Measurements from ENCODE around the gene WDR87. TPM values are rescaled to one million over a fixed set of nuclear protein-coding genes. Genes with fewer than 3 reads are reported as not detected.
"Not testable (repeated sequence)": the region's sequence is repeated elsewhere in the genome, so short reads cannot be mapped to it uniquely, and the experiment has no call there.

The WDR87 gene
- total RNA-seq, 1 experiment from 2014 or later: not detected

DNA sequence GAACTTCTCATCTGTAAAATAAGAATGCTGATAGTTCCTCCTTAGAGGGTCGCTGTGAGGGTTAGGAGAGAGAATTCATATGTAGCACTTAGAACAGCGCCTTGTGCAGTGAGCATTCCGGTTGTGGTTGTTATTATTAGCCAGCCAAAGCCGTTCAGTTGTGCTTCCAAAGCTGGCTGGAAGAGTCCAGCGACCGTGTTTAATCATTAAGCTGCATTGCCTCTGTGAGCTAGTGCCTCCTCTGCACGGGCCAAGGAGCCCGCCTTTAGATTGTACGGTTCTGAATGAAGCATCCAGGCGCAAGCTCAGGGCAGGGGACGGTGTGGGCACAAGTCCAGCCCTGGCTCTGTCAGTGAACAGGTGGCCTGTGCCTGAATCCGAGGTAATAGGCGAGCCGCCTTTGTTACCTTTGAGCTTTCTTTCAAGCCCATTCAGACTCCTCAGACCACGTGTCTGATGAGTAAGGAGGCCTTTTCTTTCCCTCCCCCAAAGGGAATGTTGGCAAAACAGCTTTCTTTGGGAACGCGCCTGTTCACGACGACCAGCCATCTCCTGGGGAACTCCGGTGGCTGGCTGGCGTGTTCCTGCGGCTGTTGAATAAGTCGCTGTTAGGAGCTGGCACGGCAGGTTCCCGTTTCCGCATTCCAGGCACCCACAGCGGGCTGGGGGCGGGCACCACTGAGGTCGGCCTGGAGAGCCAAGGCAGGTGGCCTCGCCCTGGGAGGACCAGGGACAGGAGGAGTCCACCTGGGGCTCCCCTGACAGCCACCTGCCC is 25.7 kb upstream of the WDR87 start:
- DNase-seq (ENCODE audit: low read depth): no peak

DNA sequence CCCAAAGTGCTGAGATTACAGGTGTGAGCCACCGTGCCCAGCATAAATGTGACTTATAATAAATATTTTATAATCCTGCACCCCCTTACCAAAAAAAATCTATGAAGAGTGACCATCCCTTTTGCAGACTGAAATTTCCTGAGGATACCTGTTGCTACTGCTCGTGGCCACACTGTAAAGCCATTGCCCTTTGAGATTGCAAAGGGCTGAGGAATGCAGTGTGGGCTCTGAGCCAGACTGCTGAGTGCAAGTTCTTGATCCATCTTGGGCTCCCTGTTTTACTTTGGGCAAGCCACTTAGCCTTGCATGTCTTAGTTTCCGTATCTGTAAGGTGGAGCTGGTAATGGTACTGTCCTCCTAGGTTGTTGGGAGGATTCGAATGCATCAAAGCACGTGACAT is 24.0 kb upstream of the WDR87 start:
- peak; percentile 25 for DNase-seq (ENCODE audit: low read depth)

DNA sequence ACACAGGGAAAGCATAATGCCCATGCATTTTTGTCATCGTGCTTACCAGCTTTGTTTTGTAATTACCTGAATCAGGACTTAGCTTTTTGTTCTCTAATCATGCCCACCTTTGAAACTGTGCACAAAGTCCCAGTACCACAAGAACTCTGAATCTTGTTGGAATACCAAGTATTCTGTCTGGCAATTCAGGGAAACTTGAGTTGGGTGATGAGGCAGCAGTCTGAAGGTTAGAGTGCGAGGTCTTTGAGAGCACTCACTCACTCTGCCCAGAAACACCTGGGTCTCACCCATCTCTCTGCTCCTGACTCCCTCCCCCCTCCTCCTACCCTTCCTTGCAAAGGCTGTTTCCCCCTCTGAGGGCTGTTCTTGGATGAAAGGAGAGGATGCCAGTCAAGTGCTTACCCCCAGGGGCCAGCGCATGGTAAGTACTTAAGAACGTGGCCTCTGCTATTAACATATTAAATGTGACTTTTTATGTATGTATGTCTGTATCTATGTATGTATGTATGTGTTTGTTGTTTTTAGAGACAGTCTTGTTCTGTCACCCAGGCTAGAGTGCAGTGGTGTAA is 23.0 kb upstream of the WDR87 start:
- no peak for DNase-seq (ENCODE audit: low read depth)

DNA sequence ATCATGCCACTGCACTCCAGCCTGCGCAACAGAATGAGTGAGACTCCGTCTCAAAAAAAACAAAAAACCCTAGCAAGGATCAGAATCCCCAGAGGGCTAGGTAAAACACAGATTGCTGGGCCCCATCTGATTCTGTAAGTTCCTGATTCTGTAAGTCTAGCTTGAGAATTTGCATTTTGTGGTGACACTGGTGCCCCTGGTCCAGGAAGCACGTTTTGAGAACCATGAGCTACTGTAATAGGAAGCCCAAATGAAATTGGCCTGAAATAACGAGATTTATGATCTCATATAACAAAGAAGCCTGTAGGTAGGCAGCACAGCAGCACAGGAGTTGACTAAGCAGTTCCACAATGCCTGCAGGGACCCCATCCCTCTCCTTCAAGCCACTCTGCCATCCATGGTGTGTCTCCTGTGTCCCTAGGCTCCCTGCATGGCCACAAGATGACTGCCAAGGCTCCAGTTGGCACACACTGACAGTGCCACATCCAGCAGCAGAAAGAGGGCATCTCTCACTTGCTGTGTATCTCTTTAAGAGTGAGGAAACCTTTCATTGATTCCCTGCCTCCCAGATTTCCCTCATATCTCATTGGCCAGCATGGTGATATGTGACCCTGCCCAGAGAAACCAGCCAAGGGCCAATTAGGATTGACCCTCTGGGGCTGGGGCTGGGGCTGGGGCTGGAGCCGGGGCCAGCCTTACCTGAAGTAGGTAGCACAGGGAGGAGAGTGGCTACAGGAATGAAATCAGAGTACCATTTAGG is 22.3 kb upstream of the WDR87 start:
- no peak for DNase-seq (ENCODE audit: low read depth)

DNA sequence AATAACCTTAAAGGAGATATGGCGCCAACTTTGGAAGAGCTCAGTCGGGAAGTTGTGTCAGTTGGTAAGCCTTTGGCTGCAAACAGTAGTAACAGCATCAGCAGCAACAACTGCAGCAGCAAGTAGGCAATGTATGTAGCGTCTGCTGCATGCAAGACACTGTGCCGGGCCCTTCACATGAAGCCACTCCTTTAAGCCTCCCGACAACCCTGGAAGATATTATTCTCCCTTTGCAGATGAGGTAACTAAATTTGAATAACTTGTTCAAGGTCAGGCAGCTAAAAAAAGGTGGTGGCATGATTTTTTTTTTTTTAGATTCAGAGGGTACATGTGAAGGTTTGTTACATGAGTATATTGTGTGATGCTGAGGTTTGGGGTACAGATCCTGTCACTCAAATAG is 20.3 kb upstream of the WDR87 start:
- DNase-seq (ENCODE audit: low read depth): no peak

DNA sequence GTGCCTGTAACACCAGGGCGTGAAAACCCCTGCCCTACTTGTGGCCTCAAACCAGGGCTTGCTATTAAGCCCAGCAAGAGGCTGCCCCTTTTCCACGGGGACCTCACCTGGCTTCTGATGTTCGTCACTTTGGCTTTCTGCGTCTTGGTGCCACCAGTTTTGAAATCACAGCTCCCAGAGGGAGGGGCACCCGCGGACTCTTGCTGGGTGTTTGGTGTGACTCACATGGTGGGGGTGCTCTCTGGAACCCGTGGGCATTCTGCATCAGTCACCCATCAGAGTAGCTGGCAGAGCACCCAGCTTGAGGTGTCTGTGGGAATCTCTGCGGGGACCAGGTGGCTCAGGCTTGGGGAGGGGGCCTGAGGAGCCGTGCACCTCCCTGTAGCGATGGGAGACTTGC is 19.9 kb upstream of the WDR87 start:
- DNase-seq (ENCODE audit: low read depth): no peak

DNA sequence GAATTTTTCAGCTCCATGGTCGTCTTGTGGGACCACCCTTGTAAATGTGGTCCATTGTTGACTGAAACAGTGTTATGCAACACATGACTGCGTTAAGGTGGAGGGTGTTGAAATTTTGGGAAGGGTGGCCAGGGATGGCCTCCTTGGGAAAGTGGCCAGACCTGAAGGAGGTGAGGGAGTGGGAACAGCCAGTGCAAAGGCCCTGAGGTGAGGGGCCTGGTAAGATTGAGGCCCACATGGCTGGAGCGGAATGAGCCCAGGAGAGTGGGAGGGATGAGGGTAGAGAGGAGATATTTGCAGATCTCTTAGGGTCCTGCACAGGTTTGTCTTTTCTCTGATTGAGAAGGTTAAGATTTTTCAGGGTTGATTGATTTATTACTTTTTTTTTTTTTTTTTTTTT is 18.8 kb upstream of the WDR87 start:
- no peak for DNase-seq (ENCODE audit: low read depth)

DNA sequence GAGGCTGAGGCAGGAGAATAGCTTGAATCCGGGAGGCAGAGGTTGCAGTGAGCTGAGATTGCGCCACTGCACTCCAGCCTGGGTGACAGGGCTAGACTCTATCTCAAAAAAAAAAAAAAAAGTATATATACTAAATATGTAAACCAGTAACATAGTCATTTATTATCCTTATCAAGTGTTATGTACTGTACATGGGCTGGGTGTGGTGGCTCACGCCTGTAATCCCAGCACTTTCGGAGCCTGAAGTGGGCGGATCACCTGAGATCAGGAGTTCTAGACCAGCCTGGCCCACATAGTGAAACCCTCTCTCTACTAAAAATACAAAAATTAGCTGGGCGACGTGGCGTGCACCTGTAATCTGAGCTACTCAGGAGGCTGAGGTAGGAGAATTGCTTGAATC is 18.2 kb upstream of the WDR87 start:
- not testable (repeated sequence) for DNase-seq (ENCODE audit: low read depth)

DNA sequence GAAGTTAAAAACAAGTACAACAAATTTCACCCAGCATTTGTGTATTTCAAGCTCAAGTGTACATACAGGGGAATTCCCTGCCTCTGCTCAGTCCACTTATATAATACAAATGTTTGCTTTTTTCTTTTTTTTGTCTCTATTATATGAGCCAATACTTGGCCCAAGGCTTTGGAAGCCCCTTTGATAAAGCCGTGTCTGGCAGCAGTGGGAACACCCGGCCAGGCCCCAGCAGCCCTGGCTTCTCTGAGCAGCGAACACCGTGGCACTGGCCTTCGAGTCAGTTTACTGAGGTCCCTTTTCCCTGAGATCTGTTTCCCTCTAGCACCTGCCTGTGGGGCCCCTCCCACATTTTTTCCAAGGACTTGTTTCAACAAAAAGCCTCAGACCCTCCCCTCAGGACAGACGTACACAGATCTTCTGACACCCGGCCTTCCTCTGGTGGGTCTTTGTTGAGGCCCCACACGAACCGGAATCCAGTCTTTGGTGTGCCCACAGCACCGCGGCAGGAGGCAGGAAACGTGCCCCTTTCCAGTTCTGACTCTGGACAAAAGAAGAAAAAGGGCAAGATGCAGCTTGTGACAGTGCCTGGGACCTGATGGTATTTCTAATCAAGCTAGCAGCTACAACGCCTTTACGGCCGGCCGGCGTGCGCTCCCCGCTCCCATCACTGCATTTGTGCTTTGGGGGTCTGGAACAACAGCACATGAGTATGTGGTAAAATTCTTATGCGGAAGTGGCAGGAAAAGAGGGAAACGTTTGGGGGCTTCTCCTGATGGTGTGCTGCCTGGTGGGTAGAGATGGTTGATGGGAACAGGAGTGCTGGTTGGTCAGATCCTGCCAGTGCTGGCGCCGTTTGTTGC is 14.4 kb upstream of the WDR87 start:
- DNase-seq (ENCODE audit: low read depth): no peak

DNA sequence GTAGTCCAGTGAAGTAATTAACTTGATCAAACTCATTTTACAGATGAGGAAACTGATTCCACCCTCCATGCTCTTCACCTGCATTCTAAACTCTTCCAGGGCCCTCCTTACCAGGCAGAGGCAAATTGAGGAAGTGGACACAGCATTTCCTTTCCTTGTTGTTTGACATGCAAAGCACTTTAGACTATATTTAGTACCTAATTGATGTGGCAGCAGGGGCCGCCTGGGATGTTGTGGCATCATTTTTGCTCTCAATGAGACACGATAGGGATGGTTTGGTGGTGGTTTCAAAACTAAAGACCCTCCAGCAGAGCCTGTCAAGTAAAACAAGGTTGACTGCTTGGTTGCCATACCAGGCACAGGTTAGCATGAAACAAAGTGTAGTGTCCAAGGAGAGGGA is 8.5 kb upstream of the WDR87 start:
- DNase-seq (ENCODE audit: low read depth): no peak

DNA sequence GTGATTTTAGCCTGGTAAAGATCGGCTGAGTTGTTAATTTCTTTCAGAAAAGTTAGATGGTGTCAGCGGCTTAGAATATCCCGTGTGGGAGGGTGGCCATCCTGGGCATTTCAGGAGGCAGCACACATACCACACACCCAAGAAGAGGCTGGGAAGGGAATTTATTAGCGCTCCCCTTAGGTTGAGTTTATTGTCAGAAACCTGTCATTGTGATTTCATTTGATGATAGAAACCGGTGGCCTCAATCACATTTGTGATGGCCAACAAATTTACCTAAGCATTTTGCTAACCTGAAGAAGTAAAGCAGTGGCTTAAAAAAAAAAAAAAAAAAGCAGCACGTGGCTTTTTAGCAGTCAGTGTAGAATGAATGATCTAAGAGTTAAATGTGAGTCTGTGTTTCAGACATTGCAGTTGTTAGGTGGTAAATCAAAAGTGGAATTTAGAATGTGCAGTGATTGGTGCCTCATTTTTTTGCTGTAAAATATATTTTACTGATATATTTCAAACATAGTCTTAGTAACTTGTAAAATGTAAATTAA is 3.3 kb upstream of the WDR87 start:
- no peak for DNase-seq (ENCODE audit: low read depth)

DNA sequence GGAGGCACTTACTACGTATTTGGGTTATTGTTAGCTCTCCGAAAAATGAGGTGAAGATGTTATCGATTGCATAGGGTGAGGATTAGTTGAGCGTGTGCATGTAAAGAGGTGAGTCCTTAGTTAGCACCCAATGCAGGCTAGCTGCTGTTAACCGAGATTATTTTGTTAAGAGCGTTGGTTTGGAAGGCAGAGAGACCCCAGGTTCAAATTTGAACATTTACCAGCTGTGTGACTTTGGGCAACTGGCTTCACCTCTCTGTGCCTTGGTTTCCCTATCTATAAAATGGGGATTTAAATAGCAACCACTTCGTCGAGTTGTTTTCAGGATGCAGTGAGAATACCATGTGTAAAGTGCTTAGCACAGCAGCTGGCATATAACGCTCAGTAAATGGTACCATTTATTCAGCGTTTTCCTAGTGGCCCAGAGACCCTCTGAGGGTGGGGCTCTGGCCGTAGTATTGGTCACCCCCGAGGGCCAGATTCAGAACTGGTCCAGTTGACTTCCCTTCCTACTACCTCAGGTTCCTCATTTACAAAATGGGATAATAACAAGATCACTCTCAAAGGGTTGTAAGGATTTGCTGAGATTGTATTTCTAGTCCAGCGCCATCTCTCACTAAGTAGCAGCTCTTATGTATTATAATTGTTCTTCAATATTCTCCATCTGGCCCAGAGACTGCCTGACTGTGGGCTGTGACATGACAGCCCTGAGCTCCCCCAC is 1.5 kb upstream of the WDR87 start:
- DNase-seq (ENCODE audit: low read depth): no peak

DNA sequence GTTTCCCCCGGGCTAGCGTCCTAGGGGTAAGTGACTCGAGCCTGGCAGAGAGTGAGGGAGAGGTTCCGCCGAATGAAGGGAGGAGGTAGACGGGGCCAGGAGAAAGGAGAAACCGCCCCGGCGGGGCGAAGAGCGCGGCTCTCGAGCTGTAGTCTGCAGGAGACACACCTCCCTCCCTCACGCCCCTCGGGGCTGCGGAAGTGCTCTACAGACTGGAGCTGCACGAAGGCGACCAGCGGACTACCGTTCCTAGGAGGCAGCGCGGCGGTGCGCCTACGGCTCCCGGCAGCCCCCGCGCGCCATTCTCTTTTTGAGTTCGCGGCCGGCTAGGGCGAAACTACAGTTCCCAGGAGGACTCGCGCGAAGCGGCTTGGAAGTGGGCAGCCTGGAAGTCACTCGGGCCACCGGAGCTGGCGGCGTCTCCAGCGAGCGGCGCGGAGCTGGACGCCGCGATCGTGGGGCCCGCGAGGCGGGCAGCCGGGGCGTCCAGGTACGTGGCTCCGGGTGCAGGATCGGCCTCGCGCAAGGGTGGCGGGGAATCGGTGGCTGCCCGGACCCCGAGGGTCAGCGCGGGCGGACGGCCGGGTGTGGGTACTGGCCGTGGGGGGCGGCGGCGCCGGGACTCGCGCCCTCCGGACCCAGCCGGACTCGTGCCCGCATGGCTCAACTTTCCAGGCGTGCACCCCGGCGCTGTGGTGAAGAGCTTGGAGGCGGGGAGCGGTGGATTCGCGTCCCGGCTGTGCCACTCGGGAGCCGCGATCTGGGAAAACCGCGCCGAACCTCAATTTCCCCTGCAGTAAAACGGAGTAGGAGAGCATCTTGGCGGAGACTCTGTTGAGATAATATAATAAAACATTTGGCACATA is 708 bp upstream of the WDR87 start, which contains the start of gene SIPA1L3:
TSS of gene SIPA1L3 (plus strand) at position 340 of the 866 bp plus-strand sequence. CDS start 174,358 bp downstream, outside the sequence.
- peak; percentile 96 for DNase-seq (ENCODE audit: low read depth)

DNA sequence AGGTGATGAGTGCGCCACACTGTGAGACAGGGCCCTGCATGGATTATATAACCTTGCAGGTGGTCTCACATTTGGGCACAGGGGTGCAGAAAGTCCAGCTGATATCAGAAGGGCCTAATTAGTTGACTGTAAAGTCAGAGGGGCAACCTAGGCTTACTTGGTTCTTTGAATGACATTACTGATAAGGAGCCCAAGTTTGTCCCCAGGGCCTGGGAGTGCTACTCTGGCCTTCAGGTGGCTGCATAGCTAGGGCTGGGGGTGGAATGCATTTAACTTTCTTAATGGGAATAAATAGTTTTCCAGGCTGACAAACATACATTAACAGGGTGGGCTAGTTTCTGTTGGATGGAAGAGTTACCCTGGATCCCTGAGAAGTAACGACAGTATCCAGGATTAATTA is 3.3 kb downstream of the WDR87 start:
- no peak for DNase-seq (ENCODE audit: low read depth)

DNA sequence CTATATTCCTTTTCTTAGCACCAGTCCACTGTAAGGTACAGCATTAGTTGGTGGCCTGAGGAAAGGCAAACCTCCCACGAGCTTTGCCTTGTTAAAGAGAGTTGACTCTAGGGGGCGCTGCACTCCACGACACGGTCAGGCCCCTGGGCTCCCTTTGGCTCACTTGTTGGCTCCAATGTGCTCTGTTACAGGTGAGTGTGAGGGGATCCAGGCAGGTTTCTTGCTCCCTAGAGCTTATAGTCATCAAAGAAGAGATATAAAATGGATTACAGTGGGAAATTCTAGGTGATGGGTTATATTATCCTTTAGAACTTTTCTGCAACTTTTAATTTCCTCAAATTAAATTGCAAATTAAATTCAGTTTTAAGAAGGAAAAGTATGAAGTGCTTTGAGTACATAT is 3.7 kb downstream of the WDR87 start:
- peak; percentile 68 for DNase-seq (ENCODE audit: low read depth)

DNA sequence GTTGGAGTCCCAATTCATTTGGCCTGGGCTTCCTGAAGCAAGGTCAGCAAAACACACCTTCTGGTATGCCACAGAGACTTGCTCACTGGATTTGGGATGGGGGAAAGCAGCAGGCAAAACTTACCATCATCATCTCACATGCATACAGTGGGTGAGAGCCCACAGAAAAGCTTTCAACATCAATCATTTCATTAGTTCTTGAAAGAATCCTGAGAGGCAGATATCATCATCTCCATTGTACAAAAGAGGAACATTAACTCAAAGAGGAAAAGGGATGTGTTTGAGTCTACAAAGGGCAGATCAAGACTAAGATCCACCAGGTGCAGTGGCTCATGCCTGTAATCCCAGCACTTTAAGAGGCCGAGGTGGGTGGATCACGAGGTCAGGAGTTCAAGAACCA is 6.4 kb downstream of the WDR87 start:
- DNase-seq (ENCODE audit: low read depth): no peak

DNA sequence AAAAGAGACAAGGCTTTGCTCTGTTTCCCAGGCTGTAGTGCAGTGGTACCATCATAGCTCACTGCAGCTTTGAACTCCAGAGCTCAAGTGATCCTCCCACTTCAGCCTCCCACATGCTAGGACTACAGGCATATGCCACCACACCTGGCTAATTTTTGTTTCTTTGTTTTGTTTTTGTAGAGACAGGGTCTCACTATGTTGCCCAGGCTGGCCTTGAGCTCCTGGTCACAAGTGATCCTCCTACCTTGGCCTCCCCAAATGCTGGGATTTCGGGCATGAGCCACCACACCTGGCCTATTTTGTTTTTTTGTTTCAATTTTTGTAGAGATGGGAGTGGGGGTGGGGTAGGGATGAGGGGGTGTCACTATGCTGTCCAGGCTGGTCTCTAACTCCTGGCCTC is 6.9 kb downstream of the WDR87 start:
- no peak for DNase-seq (ENCODE audit: low read depth)

DNA sequence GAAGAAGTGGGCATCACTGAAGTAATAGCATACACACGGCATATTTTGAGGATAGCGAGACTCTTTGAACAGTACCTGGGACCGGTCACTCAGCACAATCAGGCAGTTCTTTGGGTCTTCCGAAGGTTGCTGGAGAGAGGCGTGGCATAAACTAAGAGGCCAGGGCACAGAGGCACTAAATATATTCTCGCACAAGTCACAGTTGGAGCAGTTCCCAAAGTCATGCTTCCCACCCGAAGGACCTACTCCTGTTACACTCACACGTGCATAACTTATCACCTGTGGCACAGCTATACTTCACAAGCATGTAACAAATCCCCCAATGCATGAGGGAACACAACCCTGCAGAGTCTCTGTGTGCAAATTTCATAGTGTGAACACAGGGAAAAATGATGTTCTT is 10.2 kb downstream of the WDR87 start:
- no peak for DNase-seq (ENCODE audit: low read depth)

DNA sequence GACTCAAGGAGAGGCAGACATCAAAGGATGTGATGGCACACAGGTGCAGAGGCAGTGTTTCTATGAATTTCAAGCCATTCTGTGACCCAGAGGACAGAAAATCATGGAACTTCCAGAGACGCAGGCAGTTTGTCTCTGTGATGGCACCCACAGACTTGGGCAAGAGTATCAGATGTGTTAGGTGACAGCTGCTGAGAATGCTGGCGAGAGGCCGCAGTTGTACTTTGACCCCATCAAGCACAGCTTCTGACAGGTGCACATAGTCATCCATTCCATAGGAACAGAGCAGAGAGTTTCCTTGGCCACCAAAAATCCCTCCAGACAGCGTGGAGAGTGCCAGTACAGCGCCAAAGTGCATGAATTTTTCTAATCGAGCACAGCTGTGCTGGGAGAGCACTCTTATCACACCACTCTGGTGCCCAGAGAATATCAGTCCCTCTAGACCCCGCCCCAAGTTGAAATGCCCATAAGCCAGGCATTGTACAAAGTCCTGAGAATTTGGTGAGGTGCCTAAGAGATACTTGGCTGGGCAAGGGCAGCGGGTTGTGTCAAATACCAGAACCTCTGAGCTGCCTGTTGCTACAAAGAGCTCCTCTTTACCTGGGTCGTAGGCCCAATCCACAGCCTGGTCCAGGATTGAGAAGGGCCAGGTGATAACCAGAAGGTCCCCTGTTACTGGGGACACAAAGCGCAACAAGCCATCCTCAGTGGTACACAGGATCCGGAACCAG is 12.4 kb downstream of the WDR87 start:
- no peak for DNase-seq (ENCODE audit: low read depth)
